Panc1 (cell line): Measurements from ENCODE around the gene POFUT2. TPM values are rescaled to one million over a fixed set of nuclear protein-coding genes. Genes with fewer than 3 reads are reported as not detected.

Experiments used
- ATAC-seq: fragments of 200-7000 bp; cut with Tn5 transposase; 2 replicates; pipeline ENCODE4 v1.9.1; 2020; ENCODE audit warnings: mild to moderate bottlenecking, moderate library complexity
- BruUV-seq: library from RNA; stranded (reverse); fragments of 400-500 nt; replicated peaks from 2 replicates; lab custom pipeline; 2021; lab: Mats Ljungman, UMichigan
- CTCF ChIA-PET: fragments of 300-600 bp; sonication (Branson Sonifier 250); formaldehyde crosslinking; loops from one replicate; lab custom pipeline; 2022; ENCODE audit warnings: antibody characterized with exemption; lab: Charles Lee
- POLR2A ChIA-PET: fragments of 300-600 bp; sonication (Branson Sonifier 250); formaldehyde crosslinking; loops from one replicate; lab custom pipeline; 2022; ENCODE audit warnings: antibody characterized with exemption; lab: Charles Lee
- DNase-seq: peaks from one replicate; pipeline ENCODE4 v3.0.0-alpha.2; 2010; ENCODE audit warnings: low read depth, low spot score
- H3K27ac ChIP-seq: 2 replicates; pipeline ENCODE4 v1.5.1; 2011; ENCODE audit warnings: mild to moderate bottlenecking, low read length, inconsistent platforms
- H3K27me3 ChIP-seq: fragments of 200-500 bp; sonication (Bioruptor generic); 2 replicates; pipeline ENCODE4 v1.6.0; 2014; ENCODE audit warnings: low read length, inconsistent platforms; ENCODE audit not compliant: control insufficient read depth, insufficient read depth
- H3K36me3 ChIP-seq: fragments of 200-500 bp; sonication (Bioruptor generic); 2 replicates; pipeline ENCODE4 v1.5.1; 2014; ENCODE audit warnings: inconsistent platforms, mild to moderate bottlenecking, low read length, moderate library complexity; ENCODE audit not compliant: control insufficient read depth, insufficient read depth
- H3K4me1 ChIP-seq: 2 replicates; pipeline ENCODE4 v1.5.1; 2011; ENCODE audit warnings: inconsistent platforms, mild to moderate bottlenecking, low read length, moderate library complexity; ENCODE audit not compliant: control insufficient read depth, insufficient read depth
- H3K4me3 ChIP-seq, 2 experiments: 2 replicates each; pipeline ENCODE4 v1.5.1; 2011 to 2012; ENCODE audit warnings: low read depth in 2 of 2, low read length in 2 of 2, mild to moderate bottlenecking in 2 of 2, inconsistent platforms in 1 of 2, moderate library complexity in 1 of 2
- H3K9me3 ChIP-seq: fragments of 200-500 bp; sonication (Bioruptor generic); 2 replicates; pipeline ENCODE4 v1.5.1; 2014; ENCODE audit warnings: low read depth, mild to moderate bottlenecking, inconsistent platforms, low read length, moderate library complexity; ENCODE audit not compliant: control insufficient read depth, insufficient read depth
- POLR2AphosphoS5 ChIP-seq: IDR thresholded peaks from 2 replicates; pipeline ENCODE4 v1.6.1; 2012; ENCODE audit warnings: mild to moderate bottlenecking, low read depth, low read length, moderate library complexity
- SIN3A ChIP-seq: IDR thresholded peaks from 2 replicates; pipeline ENCODE4 v1.6.1; 2012; ENCODE audit warnings: low read depth, mild to moderate bottlenecking, low read length, moderate library complexity, borderline replicate concordance; ENCODE audit not compliant: insufficient read depth
- TCF7L2 ChIP-seq: IDR thresholded peaks from 2 replicates; pipeline ENCODE4 v1.6.1; 2011; ENCODE audit warnings: mild to moderate bottlenecking, low read depth, low read length, inconsistent platforms
- in situ Hi-C: cut with HindIII; loops from 2 replicates; pipeline ENCODE4 v1.10.0; 2016; ENCODE audit warnings: low sequenced_read_pairs, low pct_unique_long_range_greater_than_20kb
- intact Hi-C: fragments of 100-400 bp; cut with micrococcal nuclease; formaldehyde crosslinking; loops from one replicate; pipeline ENCODE4 v1.10.0; 2022; ENCODE audit not compliant: unreplicated experiment
- total RNA-seq: library from RNA; stranded (reverse); gene quantifications from one replicate; pipeline ENCODE4 v1.2.1, GENCODE V29; 2021; ENCODE audit not compliant: unreplicated experiment
- TF ChIP-seq, protein P1 (sequence below): fragments of 450-650 bp; IDR thresholded peaks from 2 replicates; pipeline ENCODE4 v1.5.1; 2017; ENCODE audit warnings: mild to moderate bottlenecking
- TF ChIP-seq, protein P2 (sequence below), 2 experiments: IDR thresholded peaks; 2 replicates each; pipeline ENCODE4 v1.6.1; 2011 to 2012; ENCODE audit warnings: low read depth in 2 of 2, control low read depth in 1 of 2, low read length in 1 of 2, mild to moderate bottlenecking in 1 of 2, moderate library complexity in 1 of 2; ENCODE audit not compliant: insufficient read depth in 1 of 2

The POFUT2 gene
- total RNA-seq, 1 experiment from 2014 or later, result 59.6 TPM

DNA sequence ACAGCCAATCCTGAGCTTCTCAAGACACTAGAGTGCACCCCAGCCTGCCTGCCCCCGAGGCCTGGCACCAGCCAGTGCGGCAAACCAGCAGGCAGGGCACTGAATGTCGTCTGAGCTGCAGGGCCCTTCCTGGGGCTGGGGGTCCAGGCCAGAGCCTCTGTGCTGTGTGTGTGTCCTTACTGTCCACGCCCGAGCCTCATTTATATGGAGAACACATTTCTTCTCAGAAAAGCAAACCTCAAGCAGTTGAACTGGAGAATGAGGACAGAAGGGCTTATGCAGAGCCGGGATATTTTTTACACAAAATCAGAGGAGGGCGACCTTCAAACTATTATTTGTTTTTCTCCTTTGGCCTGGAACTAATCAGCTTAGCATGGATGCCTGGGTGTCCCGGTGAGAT is 52.7 kb downstream of the POFUT2 start:
- ChIA-PET CTCF (no interaction called here), POLR2A (interaction anchor here (0.5 kb wide), 1 partner anchor 52 kb away, joined by 10 read pairs; no protein-coding TSS in a partner anchor)
- intact Hi-C loops, result no loop called here
- DNase-seq (no peak), ATAC-seq (no peak)
- H3K9me3 ChIP-seq, result no peaks in the 10 kb centered on the region
- H3K4me1 ChIP-seq, result no peaks in the 10 kb centered on the region
- in situ Hi-C loops, result no loop called here
- TF ChIP-seq, protein P1, sequence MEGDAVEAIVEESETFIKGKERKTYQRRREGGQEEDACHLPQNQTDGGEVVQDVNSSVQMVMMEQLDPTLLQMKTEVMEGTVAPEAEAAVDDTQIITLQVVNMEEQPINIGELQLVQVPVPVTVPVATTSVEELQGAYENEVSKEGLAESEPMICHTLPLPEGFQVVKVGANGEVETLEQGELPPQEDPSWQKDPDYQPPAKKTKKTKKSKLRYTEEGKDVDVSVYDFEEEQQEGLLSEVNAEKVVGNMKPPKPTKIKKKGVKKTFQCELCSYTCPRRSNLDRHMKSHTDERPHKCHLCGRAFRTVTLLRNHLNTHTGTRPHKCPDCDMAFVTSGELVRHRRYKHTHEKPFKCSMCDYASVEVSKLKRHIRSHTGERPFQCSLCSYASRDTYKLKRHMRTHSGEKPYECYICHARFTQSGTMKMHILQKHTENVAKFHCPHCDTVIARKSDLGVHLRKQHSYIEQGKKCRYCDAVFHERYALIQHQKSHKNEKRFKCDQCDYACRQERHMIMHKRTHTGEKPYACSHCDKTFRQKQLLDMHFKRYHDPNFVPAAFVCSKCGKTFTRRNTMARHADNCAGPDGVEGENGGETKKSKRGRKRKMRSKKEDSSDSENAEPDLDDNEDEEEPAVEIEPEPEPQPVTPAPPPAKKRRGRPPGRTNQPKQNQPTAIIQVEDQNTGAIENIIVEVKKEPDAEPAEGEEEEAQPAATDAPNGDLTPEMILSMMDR, result no peak
- TF ChIP-seq, protein P2, sequence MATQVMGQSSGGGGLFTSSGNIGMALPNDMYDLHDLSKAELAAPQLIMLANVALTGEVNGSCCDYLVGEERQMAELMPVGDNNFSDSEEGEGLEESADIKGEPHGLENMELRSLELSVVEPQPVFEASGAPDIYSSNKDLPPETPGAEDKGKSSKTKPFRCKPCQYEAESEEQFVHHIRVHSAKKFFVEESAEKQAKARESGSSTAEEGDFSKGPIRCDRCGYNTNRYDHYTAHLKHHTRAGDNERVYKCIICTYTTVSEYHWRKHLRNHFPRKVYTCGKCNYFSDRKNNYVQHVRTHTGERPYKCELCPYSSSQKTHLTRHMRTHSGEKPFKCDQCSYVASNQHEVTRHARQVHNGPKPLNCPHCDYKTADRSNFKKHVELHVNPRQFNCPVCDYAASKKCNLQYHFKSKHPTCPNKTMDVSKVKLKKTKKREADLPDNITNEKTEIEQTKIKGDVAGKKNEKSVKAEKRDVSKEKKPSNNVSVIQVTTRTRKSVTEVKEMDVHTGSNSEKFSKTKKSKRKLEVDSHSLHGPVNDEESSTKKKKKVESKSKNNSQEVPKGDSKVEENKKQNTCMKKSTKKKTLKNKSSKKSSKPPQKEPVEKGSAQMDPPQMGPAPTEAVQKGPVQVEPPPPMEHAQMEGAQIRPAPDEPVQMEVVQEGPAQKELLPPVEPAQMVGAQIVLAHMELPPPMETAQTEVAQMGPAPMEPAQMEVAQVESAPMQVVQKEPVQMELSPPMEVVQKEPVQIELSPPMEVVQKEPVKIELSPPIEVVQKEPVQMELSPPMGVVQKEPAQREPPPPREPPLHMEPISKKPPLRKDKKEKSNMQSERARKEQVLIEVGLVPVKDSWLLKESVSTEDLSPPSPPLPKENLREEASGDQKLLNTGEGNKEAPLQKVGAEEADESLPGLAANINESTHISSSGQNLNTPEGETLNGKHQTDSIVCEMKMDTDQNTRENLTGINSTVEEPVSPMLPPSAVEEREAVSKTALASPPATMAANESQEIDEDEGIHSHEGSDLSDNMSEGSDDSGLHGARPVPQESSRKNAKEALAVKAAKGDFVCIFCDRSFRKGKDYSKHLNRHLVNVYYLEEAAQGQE (IDR thresholded peaks at IDR 0.05; ENCODE audit: insufficient read depth in 1 of 2, low read depth in 2 of 2, low read length in 1 of 2), result no peak
- no peak for TF ChIP-seq POLR2AphosphoS5
- TF ChIP-seq TCF7L2, result no peak
- H3K27ac ChIP-seq, result no peak overlapping the region
- H3K36me3 ChIP-seq, result no peaks in the 10 kb centered on the region
- no peak overlapping the region for H3K4me3 ChIP-seq
- H3K27me3 ChIP-seq, result no peaks in the 10 kb centered on the region
- no TSS peak for BruUV-seq

DNA sequence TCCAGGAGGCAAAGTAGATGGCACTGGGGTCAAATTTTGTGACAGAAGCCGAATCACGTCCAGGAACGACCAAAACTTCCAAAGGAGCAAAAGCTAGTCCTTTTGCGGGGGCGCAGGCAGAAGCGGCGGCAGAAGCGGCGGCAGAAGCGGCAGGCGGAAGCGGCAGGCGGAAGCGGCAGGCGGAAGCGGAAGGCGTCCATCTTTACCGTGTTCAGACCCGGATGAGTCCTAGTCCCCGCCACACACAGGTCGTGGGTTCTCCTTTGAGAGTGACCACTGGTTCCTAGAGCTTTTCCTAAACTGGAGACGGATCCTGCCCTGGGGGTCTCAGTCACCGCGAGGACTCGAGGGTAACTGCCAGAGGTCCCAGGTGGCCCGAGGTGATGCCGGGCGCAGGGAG is 53.6 kb downstream of the POFUT2 start:
- no peaks in the 10 kb centered on the region for H3K36me3 ChIP-seq
- CTCF ChIA-PET, result no interaction called here
- POLR2A ChIA-PET, result interaction anchor here (0.7 kb wide), 1 partner anchor 27 kb away, joined by 3 read pairs; no protein-coding TSS in a partner anchor
- H3K4me1 ChIP-seq, result no peaks in the 10 kb centered on the region
- ATAC-seq (no peak), DNase-seq (no peak)
- H3K9me3 ChIP-seq, result no peaks in the 10 kb centered on the region
- H3K27ac ChIP-seq, result no peak overlapping the region
- H3K4me3 ChIP-seq, result no peak overlapping the region
- no peaks in the 10 kb centered on the region for H3K27me3 ChIP-seq
- no TSS peak for BruUV-seq
- in situ Hi-C loops, result no loop called here
- TF ChIP-seq TCF7L2 (no peak), POLR2AphosphoS5 (no peak), SIN3A (no peak)
- TF ChIP-seq, protein P1, result no peak
- TF ChIP-seq, protein P2 (IDR thresholded peaks at IDR 0.05; ENCODE audit: insufficient read depth in 1 of 2, low read depth in 2 of 2, low read length in 1 of 2), result no peak
- intact Hi-C loops, result no loop called here
